ENCODE measurements around the gene SMIM12.

The SMIM12 gene

DNA sequence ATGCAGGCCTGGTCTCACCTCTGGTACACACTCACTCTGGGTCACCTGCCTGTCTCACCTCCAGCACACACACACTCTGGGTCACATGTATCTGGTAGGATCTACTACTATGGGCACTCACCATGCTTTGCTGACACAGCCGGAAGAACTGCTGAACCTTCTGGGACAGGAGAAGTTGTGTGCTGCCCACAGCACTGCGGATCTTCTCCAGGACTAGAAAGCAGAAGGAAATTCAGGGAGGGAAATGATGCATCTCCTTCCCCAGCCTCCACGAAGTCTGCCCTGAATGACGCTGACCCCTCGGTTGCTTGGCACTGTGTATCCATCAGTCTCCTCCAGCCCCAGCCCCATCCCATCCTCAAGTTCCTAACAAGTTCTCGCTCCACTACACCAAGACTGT lies 7.9 kb upstream of the SMIM12 start:
- no peak for TF ChIP-seq OSR1 (CRISPR knock-in tag; IDR thresholded peaks at IDR 0.05)
- no peak for ATAC-seq

DNA sequence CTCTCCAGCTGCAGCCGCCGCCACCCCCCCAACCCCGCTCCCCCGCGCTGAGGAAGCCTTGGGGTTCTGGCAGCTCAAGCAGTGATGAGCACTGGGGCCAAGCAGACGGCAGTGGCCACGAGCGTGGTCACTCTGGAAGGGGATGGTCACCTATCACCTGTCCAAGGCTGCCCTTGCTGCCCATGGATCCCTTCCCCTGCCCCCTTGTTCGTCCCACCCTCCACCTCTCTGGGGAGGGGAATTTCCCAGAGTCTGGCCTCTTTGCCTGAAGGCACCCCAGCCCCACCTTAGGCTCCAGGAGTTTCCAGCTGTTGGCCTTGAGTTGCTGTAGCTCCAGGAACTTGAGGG lies 7.2 kb upstream of the SMIM12 start:
- TF ChIP-seq TOX (CRISPR knock-in tag; IDR thresholded peaks at IDR 0.05; ENCODE audit: borderline replicate concordance), result no peak
- TF ChIP-seq, protein P1, sequence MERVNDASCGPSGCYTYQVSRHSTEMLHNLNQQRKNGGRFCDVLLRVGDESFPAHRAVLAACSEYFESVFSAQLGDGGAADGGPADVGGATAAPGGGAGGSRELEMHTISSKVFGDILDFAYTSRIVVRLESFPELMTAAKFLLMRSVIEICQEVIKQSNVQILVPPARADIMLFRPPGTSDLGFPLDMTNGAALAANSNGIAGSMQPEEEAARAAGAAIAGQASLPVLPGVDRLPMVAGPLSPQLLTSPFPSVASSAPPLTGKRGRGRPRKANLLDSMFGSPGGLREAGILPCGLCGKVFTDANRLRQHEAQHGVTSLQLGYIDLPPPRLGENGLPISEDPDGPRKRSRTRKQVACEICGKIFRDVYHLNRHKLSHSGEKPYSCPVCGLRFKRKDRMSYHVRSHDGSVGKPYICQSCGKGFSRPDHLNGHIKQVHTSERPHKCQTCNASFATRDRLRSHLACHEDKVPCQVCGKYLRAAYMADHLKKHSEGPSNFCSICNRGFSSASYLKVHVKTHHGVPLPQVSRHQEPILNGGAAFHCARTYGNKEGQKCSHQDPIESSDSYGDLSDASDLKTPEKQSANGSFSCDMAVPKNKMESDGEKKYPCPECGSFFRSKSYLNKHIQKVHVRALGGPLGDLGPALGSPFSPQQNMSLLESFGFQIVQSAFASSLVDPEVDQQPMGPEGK (CRISPR knock-in tag; IDR thresholded peaks at IDR 0.05; ENCODE audit: borderline replicate concordance), result no peak
- no peak for ATAC-seq

DNA sequence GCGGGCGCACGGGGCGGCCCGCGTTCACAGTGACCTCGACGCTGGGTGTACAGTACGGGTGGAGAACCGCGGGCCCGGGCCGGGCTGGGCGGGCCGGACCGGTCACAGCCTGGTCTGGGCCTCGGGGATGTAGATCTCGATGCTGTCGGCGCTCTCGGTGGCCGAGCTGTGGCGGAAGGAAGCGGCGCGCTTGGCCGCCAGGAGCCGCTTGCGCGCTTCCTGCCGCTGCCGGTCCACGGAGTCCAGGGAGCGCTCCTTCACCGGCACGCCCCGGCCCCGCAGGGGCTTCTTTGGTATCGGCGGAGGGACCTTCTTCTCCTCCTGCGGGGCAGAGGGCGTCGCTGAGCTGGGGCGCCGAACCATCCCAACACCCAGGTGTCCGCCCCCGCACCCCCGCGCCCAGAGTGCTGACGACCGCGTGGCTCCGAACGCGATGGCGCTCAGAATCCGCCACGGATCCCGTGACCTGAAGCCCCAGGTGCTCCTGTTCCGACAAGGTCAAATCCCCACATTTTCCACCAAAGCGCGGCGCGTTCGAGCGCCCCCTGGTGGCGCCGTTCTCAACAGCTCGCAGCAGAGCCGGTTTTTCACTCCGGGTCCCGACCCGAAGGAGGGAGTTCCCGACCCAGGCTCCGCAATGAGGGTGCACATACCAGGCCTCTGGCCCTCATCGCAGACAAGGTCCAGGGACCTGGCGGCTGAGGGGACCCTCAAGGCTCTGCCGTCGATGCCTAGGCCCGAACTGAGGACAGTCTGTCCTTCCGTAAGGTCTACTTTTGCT lies 6.6 kb upstream of the SMIM12 start:
- TF ChIP-seq, protein P2, sequence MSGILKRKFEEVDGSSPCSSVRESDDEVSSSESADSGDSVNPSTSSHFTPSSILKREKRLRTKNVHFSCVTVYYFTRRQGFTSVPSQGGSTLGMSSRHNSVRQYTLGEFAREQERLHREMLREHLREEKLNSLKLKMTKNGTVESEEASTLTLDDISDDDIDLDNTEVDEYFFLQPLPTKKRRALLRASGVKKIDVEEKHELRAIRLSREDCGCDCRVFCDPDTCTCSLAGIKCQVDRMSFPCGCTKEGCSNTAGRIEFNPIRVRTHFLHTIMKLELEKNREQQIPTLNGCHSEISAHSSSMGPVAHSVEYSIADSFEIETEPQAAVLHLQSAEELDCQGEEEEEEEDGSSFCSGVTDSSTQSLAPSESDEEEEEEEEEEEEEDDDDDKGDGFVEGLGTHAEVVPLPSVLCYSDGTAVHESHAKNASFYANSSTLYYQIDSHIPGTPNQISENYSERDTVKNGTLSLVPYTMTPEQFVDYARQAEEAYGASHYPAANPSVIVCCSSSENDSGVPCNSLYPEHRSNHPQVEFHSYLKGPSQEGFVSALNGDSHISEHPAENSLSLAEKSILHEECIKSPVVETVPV (CRISPR knock-in tag; IDR thresholded peaks at IDR 0.05), result no peak
- TF ChIP-seq, protein P1 (CRISPR knock-in tag; IDR thresholded peaks at IDR 0.05; ENCODE audit: borderline replicate concordance), result no peak
- TF ChIP-seq ZFP30 (CRISPR knock-in tag; IDR thresholded peaks at IDR 0.05), result no peak
- ATAC-seq, result peak; percentile 75

DNA sequence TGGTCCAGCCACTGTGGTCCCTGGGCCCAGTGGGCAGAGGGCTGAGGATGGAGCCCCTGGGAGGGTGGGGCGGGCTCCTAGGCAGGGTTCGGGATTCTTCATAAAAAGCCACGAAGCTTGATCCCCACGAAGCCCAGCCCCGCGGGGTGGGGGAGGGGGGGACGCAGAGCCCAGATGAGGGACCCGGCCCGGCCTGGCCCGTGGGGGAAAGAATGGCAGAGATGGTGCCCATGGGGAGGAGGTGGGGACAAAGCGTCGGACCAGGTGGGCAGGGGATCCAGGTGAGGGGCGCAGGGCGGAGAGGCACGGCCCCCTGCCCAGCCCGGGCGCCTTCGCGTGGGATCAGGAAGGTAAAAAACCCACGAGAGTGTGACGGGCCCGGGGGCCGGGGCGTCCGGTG lies 6.0 kb upstream of the SMIM12 start:
- ATAC-seq, result no peak
- TF ChIP-seq ZFP30 (CRISPR knock-in tag; IDR thresholded peaks at IDR 0.05) (no peak), OSR1 (CRISPR knock-in tag; IDR thresholded peaks at IDR 0.05) (no peak), ZC3H10 (CRISPR knock-in tag; IDR thresholded peaks at IDR 0.05) (no peak), BACH2 (CRISPR knock-in tag; IDR thresholded peaks at IDR 0.05; ENCODE audit: borderline replicate concordance) (no peak)

DNA sequence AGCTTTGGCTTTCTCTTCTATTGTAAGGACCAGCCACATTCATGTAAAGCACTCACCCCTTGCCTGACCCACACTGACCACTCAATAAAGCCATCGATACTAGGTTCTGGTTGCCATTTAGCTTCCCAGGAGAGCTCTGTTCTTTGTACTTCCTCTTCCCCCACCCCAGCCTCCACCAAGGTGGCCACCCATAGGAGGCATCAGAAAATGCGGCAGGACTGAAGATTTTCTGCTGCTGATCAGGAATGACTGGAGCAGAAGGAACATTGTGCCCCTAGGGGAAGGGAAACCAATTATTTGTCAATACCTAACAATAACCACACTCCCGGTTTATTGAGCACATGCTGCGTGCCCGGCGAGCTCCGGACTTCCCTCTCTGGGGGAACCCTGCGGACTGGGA lies 5.2 kb upstream of the SMIM12 start:
- ATAC-seq, result no peak
- TF ChIP-seq RARB (CRISPR knock-in tag; IDR thresholded peaks at IDR 0.05) (no peak), ZC3H10 (CRISPR knock-in tag; IDR thresholded peaks at IDR 0.05) (no peak), TCF4 (CRISPR knock-in tag; IDR thresholded peaks at IDR 0.05; ENCODE audit: borderline replicate concordance) (no peak), ZFP3 (CRISPR knock-in tag; IDR thresholded peaks at IDR 0.05) (no peak), OSR1 (CRISPR knock-in tag; IDR thresholded peaks at IDR 0.05) (no peak), PPARA (CRISPR knock-in tag; IDR thresholded peaks at IDR 0.05; ENCODE audit: borderline replicate concordance) (no peak)
- TF ChIP-seq, protein P3, sequence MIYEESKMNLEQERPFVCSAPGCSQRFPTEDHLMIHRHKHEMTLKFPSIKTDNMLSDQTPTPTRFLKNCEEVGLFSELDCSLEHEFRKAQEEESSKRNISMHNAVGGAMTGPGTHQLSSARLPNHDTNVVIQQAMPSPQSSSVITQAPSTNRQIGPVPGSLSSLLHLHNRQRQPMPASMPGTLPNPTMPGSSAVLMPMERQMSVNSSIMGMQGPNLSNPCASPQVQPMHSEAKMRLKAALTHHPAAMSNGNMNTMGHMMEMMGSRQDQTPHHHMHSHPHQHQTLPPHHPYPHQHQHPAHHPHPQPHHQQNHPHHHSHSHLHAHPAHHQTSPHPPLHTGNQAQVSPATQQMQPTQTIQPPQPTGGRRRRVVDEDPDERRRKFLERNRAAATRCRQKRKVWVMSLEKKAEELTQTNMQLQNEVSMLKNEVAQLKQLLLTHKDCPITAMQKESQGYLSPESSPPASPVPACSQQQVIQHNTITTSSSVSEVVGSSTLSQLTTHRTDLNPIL (CRISPR knock-in tag; IDR thresholded peaks at IDR 0.05; ENCODE audit: low read depth), result no peak
- TF ChIP-seq, protein P1 (CRISPR knock-in tag; IDR thresholded peaks at IDR 0.05; ENCODE audit: borderline replicate concordance), result no peak

DNA sequence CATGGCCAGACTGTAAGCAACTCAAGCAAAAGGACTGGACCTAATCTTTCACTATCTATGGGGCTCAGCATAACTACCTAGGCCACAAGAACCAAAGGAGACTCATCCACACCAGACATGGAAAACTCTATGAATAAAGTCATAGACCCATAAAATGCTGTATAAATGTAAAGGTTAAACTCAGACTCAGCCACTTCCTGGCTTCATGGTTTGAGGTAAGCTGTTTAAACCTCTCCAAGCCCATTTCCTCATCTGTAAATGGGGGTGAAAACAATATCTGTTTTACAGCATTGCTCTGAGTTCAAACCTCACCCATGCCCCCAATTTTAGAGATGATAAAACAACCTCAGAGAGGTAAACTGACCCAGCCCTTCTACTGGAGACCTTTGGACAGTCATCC lies 4.0 kb upstream of the SMIM12 start:
- ATAC-seq, result no peak
- no peak for TF ChIP-seq TCF4 (CRISPR knock-in tag; IDR thresholded peaks at IDR 0.05; ENCODE audit: borderline replicate concordance)
- TF ChIP-seq, protein P4, sequence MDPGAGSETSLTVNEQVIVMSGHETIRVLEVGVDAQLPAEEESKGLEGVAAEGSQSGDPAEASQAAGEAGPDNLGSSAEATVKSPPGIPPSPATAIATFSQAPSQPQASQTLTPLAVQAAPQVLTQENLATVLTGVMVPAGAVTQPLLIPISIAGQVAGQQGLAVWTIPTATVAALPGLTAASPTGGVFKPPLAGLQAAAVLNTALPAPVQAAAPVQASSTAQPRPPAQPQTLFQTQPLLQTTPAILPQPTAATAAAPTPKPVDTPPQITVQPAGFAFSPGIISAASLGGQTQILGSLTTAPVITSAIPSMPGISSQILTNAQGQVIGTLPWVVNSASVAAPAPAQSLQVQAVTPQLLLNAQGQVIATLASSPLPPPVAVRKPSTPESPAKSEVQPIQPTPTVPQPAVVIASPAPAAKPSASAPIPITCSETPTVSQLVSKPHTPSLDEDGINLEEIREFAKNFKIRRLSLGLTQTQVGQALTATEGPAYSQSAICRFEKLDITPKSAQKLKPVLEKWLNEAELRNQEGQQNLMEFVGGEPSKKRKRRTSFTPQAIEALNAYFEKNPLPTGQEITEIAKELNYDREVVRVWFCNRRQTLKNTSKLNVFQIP (CRISPR knock-in tag; IDR thresholded peaks at IDR 0.05; ENCODE audit: borderline replicate concordance, low read depth), result no peak
- TF ChIP-seq, protein P5, sequence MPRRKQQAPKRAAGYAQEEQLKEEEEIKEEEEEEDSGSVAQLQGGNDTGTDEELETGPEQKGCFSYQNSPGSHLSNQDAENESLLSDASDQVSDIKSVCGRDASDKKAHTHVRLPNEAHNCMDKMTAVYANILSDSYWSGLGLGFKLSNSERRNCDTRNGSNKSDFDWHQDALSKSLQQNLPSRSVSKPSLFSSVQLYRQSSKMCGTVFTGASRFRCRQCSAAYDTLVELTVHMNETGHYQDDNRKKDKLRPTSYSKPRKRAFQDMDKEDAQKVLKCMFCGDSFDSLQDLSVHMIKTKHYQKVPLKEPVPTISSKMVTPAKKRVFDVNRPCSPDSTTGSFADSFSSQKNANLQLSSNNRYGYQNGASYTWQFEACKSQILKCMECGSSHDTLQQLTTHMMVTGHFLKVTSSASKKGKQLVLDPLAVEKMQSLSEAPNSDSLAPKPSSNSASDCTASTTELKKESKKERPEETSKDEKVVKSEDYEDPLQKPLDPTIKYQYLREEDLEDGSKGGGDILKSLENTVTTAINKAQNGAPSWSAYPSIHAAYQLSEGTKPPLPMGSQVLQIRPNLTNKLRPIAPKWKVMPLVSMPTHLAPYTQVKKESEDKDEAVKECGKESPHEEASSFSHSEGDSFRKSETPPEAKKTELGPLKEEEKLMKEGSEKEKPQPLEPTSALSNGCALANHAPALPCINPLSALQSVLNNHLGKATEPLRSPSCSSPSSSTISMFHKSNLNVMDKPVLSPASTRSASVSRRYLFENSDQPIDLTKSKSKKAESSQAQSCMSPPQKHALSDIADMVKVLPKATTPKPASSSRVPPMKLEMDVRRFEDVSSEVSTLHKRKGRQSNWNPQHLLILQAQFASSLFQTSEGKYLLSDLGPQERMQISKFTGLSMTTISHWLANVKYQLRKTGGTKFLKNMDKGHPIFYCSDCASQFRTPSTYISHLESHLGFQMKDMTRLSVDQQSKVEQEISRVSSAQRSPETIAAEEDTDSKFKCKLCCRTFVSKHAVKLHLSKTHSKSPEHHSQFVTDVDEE (CRISPR knock-in tag; IDR thresholded peaks at IDR 0.05), result no peak
- no peak for TF ChIP-seq CSDC2 (CRISPR knock-in tag; IDR thresholded peaks at IDR 0.05)
- no peak for TF ChIP-seq ZC3H10 (CRISPR knock-in tag; IDR thresholded peaks at IDR 0.05)
- no peak for TF ChIP-seq ESRRG (CRISPR knock-in tag; IDR thresholded peaks at IDR 0.05)
